HEK293 (cell line): ENCODE measurements around the gene GDPGP1.

ENCODE experiments used
- GLIS1 ChIP-seq: fragments of 450-650 bp; formaldehyde crosslinking; IDR thresholded peaks from 2 replicates; pipeline ENCODE4 v1.5.1; 2016; ENCODE audit warnings: missing biosample characterization, missing genetic modification characterization
- HOXA7 ChIP-seq: sonication (generic); formaldehyde crosslinking; IDR thresholded peaks from 2 replicates; pipeline ENCODE4 v1.8.1; 2022; ENCODE audit warnings: missing genetic modification reagents, borderline replicate concordance
- OSR2 ChIP-seq: fragments of 450-650 bp; formaldehyde crosslinking; IDR thresholded peaks from 2 replicates; pipeline ENCODE4 v1.5.1; 2016; ENCODE audit warnings: missing biosample characterization, missing genetic modification characterization
- SALL2 ChIP-seq: fragments of 450-650 bp; formaldehyde crosslinking; IDR thresholded peaks from 2 replicates; pipeline ENCODE4 v1.5.0; 2017; ENCODE audit warnings: missing biosample characterization, mild to moderate bottlenecking, missing genetic modification characterization, borderline replicate concordance
- ZNF239 ChIP-seq: fragments of 450-650 bp; formaldehyde crosslinking; IDR thresholded peaks from 2 replicates; pipeline ENCODE4 v1.5.1; 2016; ENCODE audit warnings: missing biosample characterization, missing genetic modification characterization
- ZNF24 ChIP-seq: fragments of 450-650 bp; formaldehyde crosslinking; IDR thresholded peaks from 2 replicates; pipeline ENCODE4 v1.5.1; 2016; ENCODE audit warnings: missing biosample characterization, missing genetic modification characterization
- ZNF335 ChIP-seq: fragments of 450-650 bp; formaldehyde crosslinking; conservative IDR thresholded peaks from 2 replicates; pipeline ENCODE4 v1.5.1; 2016; ENCODE audit warnings: missing biosample characterization, missing genetic modification characterization
- ZNF341 ChIP-seq: fragments of 450-650 bp; formaldehyde crosslinking; IDR thresholded peaks from 2 replicates; pipeline ENCODE4; 2016; ENCODE audit warnings: low read depth, missing biosample characterization, missing genetic modification characterization
- ZNF416 ChIP-seq: fragments of 450-650 bp; formaldehyde crosslinking; IDR thresholded peaks from 2 replicates; pipeline ENCODE4 v1.5.1; 2016; ENCODE audit warnings: missing biosample characterization, missing genetic modification characterization
- ZNF530 ChIP-seq: fragments of 450-650 bp; formaldehyde crosslinking; IDR thresholded peaks from 2 replicates; pipeline ENCODE4 v1.5.1; 2016; ENCODE audit warnings: low read depth, missing biosample characterization, missing genetic modification characterization
- ZNF596 ChIP-seq: fragments of 450-650 bp; IDR thresholded peaks from 2 replicates; pipeline ENCODE4 v1.5.0; 2018; ENCODE audit warnings: missing biosample characterization, mild to moderate bottlenecking, missing genetic modification characterization, moderate library complexity
- ZNF600 ChIP-seq: fragments of 450-650 bp; formaldehyde crosslinking; IDR thresholded peaks from 2 replicates; pipeline ENCODE4 v1.5.1; 2016; ENCODE audit warnings: missing biosample characterization, missing genetic modification characterization
- ZNF623 ChIP-seq: fragments of 450-650 bp; formaldehyde crosslinking; IDR thresholded peaks from 2 replicates; pipeline ENCODE4 v1.5.1; 2016; ENCODE audit warnings: missing biosample characterization, missing genetic modification characterization
- ZNF624 ChIP-seq: fragments of 450-650 bp; formaldehyde crosslinking; IDR thresholded peaks from 2 replicates; pipeline ENCODE4 v1.5.1; 2017; ENCODE audit warnings: missing biosample characterization, missing genetic modification characterization
- ZNF658 ChIP-seq: fragments of 450-650 bp; formaldehyde crosslinking; IDR thresholded peaks from 2 replicates; pipeline ENCODE4; 2016; ENCODE audit warnings: missing biosample characterization, missing genetic modification characterization
- ZNF660 ChIP-seq: fragments of 450-650 bp; IDR thresholded peaks from 2 replicates; pipeline ENCODE4 v1.5.1; 2018; ENCODE audit warnings: missing biosample characterization, mild to moderate bottlenecking, missing genetic modification characterization
- ZNF670 ChIP-seq: fragments of 450-650 bp; formaldehyde crosslinking; IDR thresholded peaks from 2 replicates; pipeline ENCODE4 v1.5.1; 2016; ENCODE audit warnings: missing biosample characterization, missing genetic modification characterization, low read depth
- ZNF701 ChIP-seq: fragments of 450-650 bp; formaldehyde crosslinking; IDR thresholded peaks from 2 replicates; pipeline ENCODE4 v1.5.1; 2016; ENCODE audit warnings: missing biosample characterization, missing genetic modification characterization
- ZNF785 ChIP-seq: fragments of 450-650 bp; formaldehyde crosslinking; IDR thresholded peaks from 2 replicates; pipeline ENCODE4 v1.5.1; 2016; ENCODE audit warnings: missing biosample characterization, missing genetic modification characterization
- ZNF791 ChIP-seq: fragments of 450-650 bp; formaldehyde crosslinking; IDR thresholded peaks from 2 replicates; pipeline ENCODE4 v1.5.1; 2016; ENCODE audit warnings: missing biosample characterization, missing genetic modification characterization
- TF ChIP-seq, protein P1 (sequence below): fragments of 450-650 bp; formaldehyde crosslinking; conservative IDR thresholded peaks from 2 replicates; pipeline ENCODE4 v1.5.1; 2016; ENCODE audit warnings: low read depth, missing biosample characterization, missing genetic modification characterization
- TF ChIP-seq, protein P2 (sequence below): fragments of 450-650 bp; formaldehyde crosslinking; IDR thresholded peaks from 2 replicates; pipeline ENCODE4 v1.5.1; 2016; ENCODE audit warnings: missing biosample characterization, missing genetic modification characterization
- TF ChIP-seq, protein P3 (sequence below): fragments of 450-650 bp; formaldehyde crosslinking; IDR thresholded peaks from 2 replicates; pipeline ENCODE4 v1.5.1; 2016; ENCODE audit warnings: missing biosample characterization, missing genetic modification characterization
- TF ChIP-seq, protein P4 (sequence below): fragments of 450-650 bp; formaldehyde crosslinking; IDR thresholded peaks from 2 replicates; pipeline ENCODE4; 2016; ENCODE audit warnings: missing biosample characterization, missing genetic modification characterization
- TF ChIP-seq, protein P5 (sequence below): fragments of 450-650 bp; formaldehyde crosslinking; IDR thresholded peaks from 2 replicates; pipeline ENCODE4 v1.5.1; 2017; ENCODE audit warnings: missing biosample characterization, missing genetic modification characterization
- TF ChIP-seq, protein P6 (sequence below): fragments of 450-650 bp; formaldehyde crosslinking; IDR thresholded peaks from 2 replicates; pipeline ENCODE4 v1.5.1; 2017; ENCODE audit warnings: missing biosample characterization, missing genetic modification characterization
- TF ChIP-seq, protein P7 (sequence below): fragments of 450-650 bp; formaldehyde crosslinking; IDR thresholded peaks from 2 replicates; pipeline ENCODE4 v1.5.1; 2016; ENCODE audit warnings: missing biosample characterization, missing genetic modification characterization

GDPGP1 gene

DNA sequence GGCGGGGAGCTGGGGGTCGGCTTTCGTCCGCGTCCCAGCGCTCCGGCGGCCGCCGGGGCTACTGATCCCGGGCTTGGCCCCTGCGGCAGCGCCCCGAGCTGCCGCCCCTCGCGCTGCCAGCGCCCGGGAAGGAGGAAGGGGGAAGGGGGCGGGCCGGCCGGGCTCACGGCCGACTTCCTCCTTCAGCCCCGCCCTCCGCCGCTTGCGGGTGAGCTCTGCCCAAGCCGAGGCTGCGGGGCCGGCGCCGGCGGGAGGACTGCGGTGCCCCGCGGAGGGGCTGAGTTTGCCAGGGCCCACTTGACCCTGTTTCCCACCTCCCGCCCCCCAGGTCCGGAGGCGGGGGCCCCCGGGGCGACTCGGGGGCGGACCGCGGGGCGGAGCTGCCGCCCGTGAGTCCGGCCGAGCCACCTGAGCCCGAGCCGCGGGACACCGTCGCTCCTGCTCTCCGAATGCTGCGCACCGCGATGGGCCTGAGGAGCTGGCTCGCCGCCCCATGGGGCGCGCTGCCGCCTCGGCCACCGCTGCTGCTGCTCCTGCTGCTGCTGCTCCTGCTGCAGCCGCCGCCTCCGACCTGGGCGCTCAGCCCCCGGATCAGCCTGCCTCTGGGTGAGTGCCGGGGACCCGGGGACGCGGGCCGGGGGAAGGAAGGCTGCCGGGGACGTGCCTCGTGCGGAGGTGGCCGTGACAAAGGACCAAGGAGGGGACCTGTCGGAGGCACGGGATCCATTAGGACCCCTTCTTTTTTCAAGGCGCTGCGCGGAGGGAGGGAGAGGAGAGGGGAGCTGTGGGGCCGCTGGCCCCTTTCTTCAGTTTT, 32.7 kb upstream of the GDPGP1 start, which contains the start of gene SEMA4B (continued):
- TF ChIP-seq, protein P1, sequence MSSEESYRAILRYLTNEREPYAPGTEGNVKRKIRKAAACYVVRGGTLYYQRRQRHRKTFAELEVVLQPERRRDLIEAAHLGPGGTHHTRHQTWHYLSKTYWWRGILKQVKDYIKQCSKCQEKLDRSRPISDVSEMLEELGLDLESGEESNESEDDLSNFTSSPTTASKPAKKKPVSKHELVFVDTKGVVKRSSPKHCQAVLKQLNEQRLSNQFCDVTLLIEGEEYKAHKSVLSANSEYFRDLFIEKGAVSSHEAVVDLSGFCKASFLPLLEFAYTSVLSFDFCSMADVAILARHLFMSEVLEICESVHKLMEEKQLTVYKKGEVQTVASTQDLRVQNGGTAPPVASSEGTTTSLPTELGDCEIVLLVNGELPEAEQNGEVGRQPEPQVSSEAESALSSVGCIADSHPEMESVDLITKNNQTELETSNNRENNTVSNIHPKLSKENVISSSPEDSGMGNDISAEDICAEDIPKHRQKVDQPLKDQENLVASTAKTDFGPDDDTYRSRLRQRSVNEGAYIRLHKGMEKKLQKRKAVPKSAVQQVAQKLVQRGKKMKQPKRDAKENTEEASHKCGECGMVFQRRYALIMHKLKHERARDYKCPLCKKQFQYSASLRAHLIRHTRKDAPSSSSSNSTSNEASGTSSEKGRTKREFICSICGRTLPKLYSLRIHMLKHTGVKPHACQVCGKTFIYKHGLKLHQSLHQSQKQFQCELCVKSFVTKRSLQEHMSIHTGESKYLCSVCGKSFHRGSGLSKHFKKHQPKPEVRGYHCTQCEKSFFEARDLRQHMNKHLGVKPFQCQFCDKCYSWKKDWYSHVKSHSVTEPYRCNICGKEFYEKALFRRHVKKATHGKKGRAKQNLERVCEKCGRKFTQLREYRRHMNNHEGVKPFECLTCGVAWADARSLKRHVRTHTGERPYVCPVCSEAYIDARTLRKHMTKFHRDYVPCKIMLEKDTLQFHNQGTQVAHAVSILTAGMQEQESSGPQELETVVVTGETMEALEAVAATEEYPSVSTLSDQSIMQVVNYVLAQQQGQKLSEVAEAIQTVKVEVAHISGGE (tag by site-specific recombination) = 0 out of 2 replicates have a peak, but pooled peaks have one; percentile 30
- no peak for TF ChIP-seq ZNF785
- TF ChIP-seq ZNF623 (tag by site-specific recombination) = no peak
- no peak for TF ChIP-seq ZNF701 (tag by site-specific recombination)
- no peak for TF ChIP-seq ZNF530 (tag by site-specific recombination)
- no peak for TF ChIP-seq ZNF658 (tag by site-specific recombination)
- 0 out of 2 replicates have a peak, but pooled peaks have one; percentile 30 for TF ChIP-seq ZNF596
- peak; percentile 44; the same call in 1 of the 2 replicates for TF ChIP-seq ZNF341
- TF ChIP-seq HOXA7 (CRISPR knock-in tag) = no peak
- TF ChIP-seq ZNF624 = no peak
- TF ChIP-seq, protein P2, sequence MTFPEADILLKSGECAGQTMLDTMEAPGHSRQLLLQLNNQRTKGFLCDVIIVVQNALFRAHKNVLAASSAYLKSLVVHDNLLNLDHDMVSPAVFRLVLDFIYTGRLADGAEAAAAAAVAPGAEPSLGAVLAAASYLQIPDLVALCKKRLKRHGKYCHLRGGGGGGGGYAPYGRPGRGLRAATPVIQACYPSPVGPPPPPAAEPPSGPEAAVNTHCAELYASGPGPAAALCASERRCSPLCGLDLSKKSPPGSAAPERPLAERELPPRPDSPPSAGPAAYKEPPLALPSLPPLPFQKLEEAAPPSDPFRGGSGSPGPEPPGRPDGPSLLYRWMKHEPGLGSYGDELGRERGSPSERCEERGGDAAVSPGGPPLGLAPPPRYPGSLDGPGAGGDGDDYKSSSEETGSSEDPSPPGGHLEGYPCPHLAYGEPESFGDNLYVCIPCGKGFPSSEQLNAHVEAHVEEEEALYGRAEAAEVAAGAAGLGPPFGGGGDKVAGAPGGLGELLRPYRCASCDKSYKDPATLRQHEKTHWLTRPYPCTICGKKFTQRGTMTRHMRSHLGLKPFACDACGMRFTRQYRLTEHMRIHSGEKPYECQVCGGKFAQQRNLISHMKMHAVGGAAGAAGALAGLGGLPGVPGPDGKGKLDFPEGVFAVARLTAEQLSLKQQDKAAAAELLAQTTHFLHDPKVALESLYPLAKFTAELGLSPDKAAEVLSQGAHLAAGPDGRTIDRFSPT (tag by site-specific recombination) = peak; percentile 23; the same call in 1 of the 2 replicates
- TF ChIP-seq, protein P3, sequence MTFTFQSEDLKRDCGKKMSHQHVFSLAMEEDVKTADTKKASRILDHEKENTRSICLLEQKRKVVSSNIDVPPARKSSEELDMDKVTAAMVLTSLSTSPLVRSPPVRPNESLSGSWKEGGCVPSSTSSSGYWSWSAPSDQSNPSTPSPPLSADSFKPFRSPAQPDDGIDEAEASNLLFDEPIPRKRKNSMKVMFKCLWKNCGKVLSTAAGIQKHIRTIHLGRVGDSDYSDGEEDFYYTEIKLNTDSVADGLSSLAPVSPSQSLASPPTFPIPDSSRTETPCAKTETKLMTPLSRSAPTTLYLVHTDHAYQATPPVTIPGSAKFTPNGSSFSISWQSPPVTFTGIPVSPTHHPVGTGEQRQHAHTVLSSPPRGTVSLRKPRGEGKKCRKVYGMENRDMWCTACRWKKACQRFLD (tag by site-specific recombination) = no peak
- TF ChIP-seq ZNF660 (tag by site-specific recombination) = no peak; the same call in 1 of the 2 replicates
- peak; percentile 78 for TF ChIP-seq GLIS1 (tag by site-specific recombination)
- TF ChIP-seq, protein P4, sequence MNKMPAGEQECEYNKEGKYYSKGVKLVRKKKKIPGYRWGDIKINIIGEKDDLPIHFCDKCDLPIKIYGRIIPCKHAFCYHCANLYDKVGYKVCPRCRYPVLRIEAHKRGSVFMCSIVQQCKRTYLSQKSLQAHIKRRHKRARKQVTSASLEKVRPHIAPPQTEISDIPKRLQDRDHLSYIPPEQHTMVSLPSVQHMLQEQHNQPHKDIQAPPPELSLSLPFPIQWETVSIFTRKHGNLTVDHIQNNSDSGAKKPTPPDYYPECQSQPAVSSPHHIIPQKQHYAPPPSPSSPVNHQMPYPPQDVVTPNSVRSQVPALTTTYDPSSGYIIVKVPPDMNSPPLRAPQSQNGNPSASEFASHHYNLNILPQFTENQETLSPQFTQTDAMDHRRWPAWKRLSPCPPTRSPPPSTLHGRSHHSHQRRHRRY (tag by site-specific recombination) = no peak
- no peak for TF ChIP-seq ZNF670 (tag by site-specific recombination)
- TF ChIP-seq SALL2 (tag by site-specific recombination) = no peak
- TF ChIP-seq ZNF24 (tag by site-specific recombination) = no peak
- TF ChIP-seq, protein P5, sequence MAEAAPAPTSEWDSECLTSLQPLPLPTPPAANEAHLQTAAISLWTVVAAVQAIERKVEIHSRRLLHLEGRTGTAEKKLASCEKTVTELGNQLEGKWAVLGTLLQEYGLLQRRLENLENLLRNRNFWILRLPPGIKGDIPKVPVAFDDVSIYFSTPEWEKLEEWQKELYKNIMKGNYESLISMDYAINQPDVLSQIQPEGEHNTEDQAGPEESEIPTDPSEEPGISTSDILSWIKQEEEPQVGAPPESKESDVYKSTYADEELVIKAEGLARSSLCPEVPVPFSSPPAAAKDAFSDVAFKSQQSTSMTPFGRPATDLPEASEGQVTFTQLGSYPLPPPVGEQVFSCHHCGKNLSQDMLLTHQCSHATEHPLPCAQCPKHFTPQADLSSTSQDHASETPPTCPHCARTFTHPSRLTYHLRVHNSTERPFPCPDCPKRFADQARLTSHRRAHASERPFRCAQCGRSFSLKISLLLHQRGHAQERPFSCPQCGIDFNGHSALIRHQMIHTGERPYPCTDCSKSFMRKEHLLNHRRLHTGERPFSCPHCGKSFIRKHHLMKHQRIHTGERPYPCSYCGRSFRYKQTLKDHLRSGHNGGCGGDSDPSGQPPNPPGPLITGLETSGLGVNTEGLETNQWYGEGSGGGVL (tag by site-specific recombination) = no peak; the same call in 1 of the 2 replicates
- TF ChIP-seq OSR2 (tag by site-specific recombination) = peak; percentile 87
- TF ChIP-seq ZNF335 (tag by site-specific recombination) = peak; percentile 87
- TF ChIP-seq ZNF416 (tag by site-specific recombination) = no peak
- TF ChIP-seq ZNF239 = no peak
- TF ChIP-seq, protein P6, sequence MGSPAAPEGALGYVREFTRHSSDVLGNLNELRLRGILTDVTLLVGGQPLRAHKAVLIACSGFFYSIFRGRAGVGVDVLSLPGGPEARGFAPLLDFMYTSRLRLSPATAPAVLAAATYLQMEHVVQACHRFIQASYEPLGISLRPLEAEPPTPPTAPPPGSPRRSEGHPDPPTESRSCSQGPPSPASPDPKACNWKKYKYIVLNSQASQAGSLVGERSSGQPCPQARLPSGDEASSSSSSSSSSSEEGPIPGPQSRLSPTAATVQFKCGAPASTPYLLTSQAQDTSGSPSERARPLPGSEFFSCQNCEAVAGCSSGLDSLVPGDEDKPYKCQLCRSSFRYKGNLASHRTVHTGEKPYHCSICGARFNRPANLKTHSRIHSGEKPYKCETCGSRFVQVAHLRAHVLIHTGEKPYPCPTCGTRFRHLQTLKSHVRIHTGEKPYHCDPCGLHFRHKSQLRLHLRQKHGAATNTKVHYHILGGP (tag by site-specific recombination) = no peak
- TF ChIP-seq ZNF791 (tag by site-specific recombination) = no peak
- 0 out of 2 replicates have a peak, but pooled peaks have one; percentile 35 for TF ChIP-seq ZNF600 (tag by site-specific recombination)
- TF ChIP-seq, protein P7, sequence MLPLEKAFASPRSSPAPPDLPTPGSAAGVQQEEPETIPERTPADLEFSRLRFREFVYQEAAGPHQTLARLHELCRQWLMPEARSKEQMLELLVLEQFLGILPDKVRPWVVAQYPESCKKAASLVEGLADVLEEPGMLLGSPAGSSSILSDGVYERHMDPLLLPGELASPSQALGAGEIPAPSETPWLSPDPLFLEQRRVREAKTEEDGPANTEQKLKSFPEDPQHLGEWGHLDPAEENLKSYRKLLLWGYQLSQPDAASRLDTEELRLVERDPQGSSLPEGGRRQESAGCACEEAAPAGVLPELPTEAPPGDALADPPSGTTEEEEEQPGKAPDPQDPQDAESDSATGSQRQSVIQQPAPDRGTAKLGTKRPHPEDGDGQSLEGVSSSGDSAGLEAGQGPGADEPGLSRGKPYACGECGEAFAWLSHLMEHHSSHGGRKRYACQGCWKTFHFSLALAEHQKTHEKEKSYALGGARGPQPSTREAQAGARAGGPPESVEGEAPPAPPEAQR = no peak
